Measurements from ENCODE around the gene SLC35F4.

DNA sequence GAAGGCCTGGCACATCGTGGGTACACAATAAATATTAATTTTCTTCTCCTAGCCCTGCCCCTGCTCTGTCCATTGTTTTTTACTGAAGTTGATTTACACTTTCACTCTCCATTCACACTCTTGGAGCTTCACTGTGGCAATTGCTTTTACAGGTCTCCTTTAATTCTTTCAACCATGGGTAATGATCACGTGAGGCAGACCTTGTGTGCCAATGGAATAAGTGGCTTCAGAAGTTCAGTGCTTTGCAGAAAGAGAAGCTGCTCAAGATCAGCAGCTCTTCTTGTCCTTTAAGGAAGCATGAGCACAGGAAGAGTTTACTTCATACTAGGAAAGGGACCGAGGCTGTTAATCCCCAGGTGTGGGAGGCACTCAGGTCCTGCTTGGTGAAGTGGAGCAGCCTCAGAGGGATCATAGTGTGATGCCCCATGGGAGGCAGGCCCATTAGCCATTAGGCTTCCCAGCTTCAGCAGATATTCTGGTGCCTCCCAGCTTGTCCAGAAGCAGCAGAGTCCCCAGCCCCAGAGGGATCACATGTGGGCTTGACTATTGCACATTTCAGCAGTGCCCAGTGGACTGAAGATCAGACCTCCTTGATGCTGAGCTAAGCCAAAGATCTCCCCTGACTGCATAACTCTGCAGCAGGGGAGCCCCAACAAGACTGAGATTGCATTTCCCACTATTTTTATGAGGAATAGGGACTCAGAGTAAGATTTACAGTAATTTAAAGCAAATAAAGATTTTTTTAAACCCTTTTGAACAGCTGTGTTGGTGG is 5.0 kb upstream of the SLC35F4 start:
- TF ChIP-seq, protein P1, sequence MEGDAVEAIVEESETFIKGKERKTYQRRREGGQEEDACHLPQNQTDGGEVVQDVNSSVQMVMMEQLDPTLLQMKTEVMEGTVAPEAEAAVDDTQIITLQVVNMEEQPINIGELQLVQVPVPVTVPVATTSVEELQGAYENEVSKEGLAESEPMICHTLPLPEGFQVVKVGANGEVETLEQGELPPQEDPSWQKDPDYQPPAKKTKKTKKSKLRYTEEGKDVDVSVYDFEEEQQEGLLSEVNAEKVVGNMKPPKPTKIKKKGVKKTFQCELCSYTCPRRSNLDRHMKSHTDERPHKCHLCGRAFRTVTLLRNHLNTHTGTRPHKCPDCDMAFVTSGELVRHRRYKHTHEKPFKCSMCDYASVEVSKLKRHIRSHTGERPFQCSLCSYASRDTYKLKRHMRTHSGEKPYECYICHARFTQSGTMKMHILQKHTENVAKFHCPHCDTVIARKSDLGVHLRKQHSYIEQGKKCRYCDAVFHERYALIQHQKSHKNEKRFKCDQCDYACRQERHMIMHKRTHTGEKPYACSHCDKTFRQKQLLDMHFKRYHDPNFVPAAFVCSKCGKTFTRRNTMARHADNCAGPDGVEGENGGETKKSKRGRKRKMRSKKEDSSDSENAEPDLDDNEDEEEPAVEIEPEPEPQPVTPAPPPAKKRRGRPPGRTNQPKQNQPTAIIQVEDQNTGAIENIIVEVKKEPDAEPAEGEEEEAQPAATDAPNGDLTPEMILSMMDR (IDR thresholded peaks at IDR 0.05) = no peak
- no peak for TF ChIP-seq EZH2 (IDR thresholded peaks at IDR 0.05; ENCODE audit: borderline replicate concordance, insufficient read depth, low read depth, low read length, poor library complexity, severe bottlenecking)
